HG03571 (cell line): ENCODE data around the gene SUPT6H.
A peak's percentile ranks its signal among the peaks of the same experiment; 100 is the strongest.

Experiments
- ATAC-seq: cut with Tn5 transposase; IDR thresholded peaks from one replicate; pipeline ENCODE4 v1.9.1; 2021; ENCODE audit not compliant: unreplicated experiment

SUPT6H gene

GRCh38 chr17:28700830-28701492 is 39.0 kb downstream of the SUPT6H start:
- ATAC-seq = no peak

GRCh38 chr17:28702026-28702751 is 40.2 kb downstream of the SUPT6H start:
- no peak for ATAC-seq

DNA sequence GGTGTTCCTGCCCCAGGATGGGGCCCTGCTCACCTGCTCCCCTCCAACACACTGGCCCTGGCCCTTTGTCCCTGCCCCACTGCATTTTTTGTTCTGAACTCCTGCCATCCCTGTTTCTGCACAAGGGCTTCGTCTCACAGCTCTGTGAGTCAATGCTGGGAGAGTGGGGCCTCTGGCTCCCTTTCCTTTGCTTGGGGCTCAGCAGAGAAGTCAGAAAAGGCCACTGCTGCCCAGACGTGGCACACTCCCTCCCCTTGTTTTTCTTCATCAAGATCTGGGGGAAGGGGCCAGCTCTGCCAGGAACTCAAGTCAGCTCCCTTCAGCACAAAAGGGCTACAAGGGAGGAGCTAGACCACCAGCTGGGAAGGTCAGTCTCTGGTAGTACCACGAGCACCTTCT is 40.7 kb downstream of the SUPT6H start:
- no peak for ATAC-seq

DNA sequence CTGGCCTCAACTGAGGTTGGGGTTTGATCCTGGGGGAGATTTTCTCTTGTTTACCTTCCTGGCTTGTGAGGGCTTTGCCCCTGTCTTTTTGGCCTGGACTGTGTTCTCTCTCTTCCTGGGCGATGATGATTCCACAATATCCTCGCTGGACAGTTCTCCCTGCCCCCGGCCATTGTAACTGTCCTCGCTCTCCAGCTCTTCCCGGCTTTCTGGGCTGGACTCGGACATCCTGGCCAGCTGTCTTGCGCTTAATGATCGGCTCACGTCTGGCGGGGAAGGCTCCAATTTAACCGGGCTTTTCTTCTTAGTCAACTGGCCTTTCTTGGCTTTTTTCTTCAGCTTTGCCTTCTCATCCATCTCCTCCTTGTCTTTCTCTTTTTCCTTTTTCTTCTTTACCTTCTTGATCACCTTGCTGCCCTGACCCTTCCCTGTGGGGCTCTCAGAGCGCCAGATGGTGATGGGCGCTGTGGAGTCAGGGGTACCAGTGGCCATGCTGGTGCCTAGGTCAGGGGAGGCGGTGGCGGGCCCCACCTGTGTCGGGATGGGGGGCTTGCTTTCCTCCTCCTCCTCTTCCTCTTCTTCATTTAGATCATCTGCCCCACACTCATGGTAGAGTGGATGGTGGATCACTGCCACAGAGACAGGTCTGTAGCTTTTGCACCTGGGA is 41.7 kb downstream of the SUPT6H start:
- ATAC-seq = no peak

DNA sequence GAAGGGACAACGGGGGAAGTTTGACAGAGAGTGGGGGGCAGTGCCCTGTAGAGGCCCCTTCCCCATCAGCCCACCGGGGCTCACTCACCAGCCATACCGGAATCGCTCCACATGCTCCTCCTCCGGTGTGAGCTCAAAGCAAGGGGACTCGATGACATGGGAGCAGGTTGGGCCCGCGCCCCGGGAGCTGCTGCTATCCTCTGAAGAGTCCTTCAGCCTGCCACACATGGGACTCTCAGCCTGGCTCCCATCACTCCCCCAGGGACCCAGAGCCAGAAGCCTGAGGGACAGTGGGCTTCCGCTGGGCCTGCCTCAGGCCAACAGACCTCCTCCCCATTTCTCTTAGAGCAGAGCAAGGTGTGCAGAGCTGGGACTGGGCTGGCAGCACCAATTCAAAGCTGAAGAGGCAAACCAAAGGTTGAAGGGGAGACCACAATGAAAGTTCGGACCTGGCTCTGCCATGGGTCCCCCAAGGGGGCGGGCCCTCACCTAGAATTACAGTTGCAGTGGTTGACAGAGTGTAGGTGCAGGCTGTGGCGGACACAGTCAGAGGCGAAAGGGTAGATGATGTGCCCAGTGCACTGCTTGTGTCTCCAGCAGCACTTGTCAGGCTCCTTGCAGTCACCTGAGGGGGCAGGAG is 42.3 kb downstream of the SUPT6H start:
- ATAC-seq = no peak

- no peak for ATAC-seq
Measured at GRCh38 chr17:28705074-28705659, 43.2 kb downstream of the SUPT6H start.

- no peak for ATAC-seq
Measured at GRCh38 chr17:28705728-28706334, 43.8 kb downstream of the SUPT6H start.

DNA sequence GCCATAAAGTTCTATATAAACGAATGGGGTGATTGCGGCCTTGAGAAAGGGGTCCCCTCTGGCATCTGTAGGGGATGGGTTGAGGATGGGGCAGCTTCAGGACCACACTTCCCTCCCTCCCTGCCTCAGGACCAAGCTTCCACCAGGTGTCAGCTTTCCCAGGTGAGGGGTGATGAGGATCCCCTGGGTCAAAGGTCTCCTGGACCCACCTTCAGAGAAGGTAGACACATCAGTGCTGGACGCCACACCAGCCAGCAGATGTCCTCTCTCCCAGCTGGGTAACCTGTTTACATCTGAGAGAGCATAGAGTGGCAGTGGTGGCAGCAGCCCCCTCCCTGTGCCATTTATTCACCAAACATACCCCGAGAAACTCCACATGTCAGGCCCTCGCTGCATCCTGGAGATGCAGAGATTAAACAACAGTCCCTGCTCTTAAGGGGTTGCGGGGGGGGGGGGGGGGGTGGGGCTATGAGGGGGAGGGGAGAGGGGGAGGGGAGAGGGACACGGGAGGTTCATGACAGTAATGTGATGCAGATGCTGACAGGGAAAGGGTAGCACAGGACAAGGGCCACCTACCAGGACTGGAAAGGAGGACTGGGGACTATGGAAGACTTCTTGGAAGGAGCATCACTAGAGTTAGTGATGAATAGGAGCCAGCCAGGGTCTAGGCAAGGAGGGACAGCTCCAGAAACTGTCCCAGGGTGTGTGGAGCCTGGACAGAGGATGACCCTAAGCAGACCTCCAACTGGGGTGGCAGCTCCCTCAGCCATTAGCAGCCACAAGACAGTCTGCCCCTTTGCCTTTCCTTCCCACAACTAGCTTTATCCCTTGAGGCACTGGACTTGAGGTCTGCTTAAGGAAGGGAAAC is 44.7 kb downstream of the SUPT6H start:
- no peak for ATAC-seq

DNA sequence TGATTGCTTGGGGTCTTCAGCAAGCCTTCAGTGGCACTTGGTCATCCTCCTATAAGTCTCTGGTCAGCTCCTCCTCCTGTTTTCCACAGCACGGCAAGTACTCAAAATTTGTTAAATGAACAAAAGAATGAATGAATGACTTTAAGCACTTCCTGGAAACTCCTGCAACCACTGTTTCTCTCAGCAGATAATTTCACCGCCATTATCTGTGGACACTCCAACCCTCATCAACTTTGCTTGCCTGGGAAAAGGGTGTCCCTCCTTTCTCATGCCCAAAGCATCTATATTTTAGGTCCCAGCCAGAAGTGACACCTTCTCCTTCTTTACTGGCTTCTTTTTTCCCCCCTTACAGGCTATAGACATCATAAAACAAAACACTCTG is 45.3 kb downstream of the SUPT6H start:
- ATAC-seq = no peak

DNA sequence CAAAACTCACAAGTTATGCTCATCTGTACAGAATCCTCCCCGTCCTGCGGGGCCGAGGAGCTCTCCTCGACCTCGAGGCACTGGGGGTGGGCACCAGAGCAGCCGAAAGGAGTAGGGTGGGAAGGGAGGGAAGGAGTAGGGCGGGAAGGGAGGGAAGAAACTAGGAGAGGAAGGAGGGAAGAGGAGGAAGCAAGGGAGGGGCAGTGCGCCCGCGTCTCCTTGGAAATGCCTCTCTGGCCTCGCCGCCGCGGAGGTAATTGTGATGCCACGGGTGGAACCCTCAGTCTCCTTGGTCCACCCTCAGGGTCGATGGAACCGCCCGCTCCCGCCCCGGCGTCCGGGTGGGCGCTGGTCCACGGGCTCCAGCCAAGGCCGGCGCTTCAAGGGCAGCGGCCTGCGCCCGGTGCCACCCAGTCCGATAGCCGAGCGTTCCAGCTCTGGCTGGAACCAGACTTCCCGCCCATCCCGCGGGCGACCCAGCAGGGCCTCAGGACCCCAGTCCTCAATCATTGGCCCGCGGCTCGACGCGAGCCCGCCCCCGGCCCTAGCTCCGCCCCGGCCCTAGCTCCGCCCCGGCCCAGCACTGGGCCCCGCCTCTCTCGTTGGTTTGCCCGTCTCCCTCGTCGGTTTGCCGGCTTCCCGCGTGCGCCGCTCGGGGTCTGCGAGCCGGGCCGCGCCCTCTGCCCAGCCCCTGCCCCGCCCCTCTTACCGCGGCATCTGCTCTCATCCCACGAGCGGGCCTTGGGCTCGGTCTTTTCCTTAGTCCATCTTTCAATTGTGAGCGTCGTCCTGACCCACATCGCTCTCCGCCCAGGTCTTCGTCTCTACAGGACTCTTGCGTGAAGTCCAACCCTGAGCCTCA is 49.1 kb downstream of the SUPT6H start:
- ATAC-seq = peak; percentile 71

DNA sequence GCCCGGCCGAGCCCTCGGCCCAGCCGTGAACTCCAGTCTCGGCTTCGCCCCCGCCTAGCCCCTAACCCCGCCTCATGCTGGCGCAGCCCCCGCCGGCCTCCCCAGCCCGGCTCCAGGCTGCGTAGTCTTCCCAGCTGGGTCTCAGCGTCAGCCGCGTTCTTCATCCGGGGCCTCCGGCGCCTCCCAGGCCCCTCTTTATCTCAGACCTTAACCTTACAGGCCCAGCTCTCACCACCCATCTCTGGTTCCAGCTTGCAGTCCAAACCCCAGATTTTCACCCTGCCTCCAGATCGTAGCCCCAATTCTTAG is 49.7 kb downstream of the SUPT6H start, which contains the start of gene PROCA1:
Gene PROCA1, minus strand, starts transcription at position 166 of the 309 bp plus-strand sequence. CDS start 228 bp downstream, outside the sequence.
- no peak for ATAC-seq

GRCh38 chr17:28712032-28712704 is 50.2 kb downstream of the SUPT6H start:
- ATAC-seq = no peak

- no peak for ATAC-seq
Measured at GRCh38 chr17:28712705-28713415, 50.9 kb downstream of the SUPT6H start.

DNA sequence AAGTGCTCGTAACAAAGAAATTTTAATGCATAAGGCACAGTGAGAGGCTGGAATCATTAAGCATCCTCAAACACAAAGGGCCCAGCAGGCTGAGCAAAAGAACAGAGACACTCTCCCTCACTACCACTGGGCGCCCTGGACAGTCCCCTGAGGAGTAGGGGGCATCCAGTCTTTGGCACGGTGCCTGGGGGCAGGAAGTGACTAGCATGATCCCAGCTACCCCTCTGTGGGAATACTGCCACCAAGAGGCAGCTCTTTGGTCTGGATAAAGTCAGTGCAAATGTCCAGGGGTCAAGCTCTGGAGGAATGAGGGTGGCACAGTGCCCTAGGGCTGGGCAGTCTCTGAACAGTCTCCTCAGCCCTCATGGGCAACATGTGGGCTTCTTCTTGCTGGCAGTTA is 52.3 kb downstream of the SUPT6H start:
- no peak for ATAC-seq

GRCh38 chr17:28715217-28715616 is 53.2 kb downstream of the SUPT6H start:
- ATAC-seq = no peak

- ATAC-seq = no peak
Measured at GRCh38 chr17:28716740-28717577, 55.0 kb downstream of the SUPT6H start.
